HTERT RPE-1 (cell line): ENCODE measurements around the gene ITPA.

Experiments
- in situ Hi-C: fragments of 300-500 bp; cut with MboI; formaldehyde crosslinking; loops from 4 replicates; pipeline ENCODE4 v1.14.3; 2020; ENCODE audit warnings: low sequenced_read_pairs

Gene ITPA

DNA sequence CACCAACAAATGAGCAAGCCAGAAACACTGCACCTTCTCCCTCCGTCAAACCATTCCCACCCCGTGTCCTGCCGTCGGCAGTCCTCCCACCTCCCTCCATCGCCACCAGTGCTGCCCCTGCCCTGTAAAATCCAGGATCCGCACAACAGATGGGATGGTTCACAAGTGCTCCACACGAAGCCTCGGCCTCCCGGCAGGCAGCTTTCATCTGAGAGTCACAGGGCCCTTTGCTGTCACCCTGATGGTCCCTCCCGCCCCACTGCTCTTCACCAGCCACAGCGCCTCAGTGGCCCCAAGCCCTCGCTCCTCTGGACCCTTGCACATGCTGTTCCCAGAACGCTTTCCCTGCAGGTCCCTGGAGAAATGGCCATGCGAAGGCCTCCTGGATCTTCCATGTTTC is 17.6 kb downstream of the ITPA start:
- in situ Hi-C loops = no loop called here

GRCh38 chr20:3227506-3227905 is 18.2 kb downstream of the ITPA start:
- in situ Hi-C loops = no loop called here

DNA sequence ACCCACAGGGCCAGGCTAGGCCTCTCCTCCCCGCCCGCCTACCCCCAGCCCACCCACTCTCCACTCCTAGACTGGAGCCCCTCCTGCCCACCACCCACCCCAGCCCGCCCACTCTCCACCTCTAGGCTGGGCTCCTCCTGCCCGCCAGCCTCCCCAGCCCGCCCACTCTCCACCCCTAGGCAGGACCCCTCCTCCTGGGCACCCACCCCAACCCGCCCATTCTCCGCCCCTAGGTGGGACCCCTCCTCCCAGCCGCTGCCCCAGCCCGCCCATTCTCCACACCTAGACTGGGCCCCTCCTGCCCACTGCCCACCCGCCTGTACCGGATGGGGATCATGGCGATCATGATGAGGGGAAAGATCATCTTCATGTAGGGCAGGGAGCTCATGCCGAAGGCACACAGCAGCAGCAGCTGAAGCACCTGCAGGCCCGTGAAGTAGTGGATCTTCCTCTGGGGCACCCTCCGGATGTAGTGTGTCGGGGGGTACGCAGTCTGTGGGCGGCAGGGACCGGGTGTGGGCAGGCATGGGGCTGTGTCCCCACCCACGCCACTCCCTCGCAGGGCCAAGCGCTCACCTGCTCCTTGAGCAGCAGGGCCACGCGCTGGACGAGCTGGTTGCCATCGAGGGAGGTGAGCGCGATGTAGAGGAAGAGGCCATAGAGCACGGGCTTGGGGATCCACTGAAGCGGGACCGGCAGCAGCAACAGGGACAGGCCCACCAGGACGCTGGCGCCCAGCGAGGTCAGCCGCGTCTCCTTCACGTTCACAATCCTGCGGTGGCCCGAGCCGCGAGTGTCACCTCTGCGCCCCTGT is 18.8 kb downstream of the ITPA start:
- in situ Hi-C loops = no loop called here

- in situ Hi-C loops = no loop called here
These were observed 19.4 kb downstream of the ITPA start for GRCh38 chr20:3228750-3229032.

DNA sequence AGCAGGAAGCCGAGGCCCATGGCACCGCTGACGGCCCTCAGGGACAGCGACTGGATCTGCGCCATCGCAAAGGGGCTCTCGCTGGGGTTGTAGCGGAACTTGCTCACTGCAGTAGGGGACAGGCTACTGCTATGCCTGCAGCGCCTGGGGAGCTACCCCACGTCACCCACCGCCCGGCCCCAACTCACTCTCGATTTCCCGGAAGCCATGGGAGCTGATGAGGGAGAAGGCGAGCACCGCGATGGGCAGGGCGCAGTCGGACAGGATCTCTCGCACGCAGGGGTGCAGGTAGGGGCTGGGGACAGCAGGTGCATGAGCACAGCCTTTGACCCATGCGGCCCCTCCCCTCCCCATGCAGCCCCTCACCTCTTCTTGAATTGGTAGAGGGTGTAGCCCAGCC is 19.9 kb downstream of the ITPA start:
- in situ Hi-C loops = no loop called here

GRCh38 chr20:3229798-3230197 is 20.5 kb downstream of the ITPA start:
- in situ Hi-C loops = no loop called here

DNA sequence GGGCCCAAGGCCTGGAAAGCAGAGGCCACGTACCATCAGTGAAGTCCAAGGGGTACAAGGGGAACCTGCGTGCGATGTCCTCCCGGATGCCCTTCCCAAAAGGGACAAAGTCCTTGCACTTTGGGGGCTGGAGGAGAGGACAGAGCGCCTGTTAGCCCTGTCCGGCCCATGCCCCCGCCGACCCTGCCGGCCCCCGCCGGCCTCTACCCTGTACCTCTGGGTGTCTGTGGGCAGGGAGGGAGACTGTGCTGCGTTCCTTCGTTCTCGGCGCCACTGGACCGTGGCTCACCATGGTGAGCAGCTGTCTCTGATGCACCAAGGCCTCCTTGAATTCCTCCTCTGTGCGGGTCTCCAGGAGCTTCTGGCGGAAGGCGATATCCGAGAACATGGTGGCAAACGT is 21.8 kb downstream of the ITPA start:
- in situ Hi-C loops = no loop called here

DNA sequence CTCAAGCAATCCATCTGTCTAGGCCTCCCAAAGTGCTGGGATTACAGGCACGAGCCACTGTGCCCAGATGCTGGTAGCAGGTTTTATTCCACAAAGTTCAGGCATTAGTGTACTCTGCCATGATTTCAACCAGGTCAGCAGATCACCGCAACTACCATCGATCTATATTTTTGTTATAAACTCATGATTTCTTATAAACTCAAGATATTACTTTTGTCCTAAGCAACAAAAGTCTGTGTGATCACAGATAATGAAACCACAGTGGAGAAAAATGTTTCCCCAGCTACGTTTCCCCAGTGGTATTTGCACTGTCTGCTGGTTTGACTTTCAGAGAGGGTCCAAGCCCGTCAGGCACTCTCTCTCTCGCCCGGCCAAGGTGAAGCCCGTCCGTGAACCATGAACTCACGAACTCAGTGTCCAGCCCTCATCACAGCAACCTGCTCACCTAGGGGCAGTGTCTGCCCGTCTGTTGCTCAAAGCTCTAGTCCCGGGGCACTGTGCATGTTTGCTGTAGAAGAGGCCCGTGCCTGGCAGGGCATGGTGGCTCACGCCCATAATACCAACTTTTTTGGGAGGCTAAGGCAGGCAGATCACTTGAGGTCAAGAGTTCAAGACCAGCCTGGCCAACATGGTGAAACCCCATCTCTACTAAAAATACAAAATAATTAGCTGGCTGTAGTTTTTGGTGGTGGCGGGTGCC is 22.7 kb downstream of the ITPA start:
- in situ Hi-C loops = no loop called here

DNA sequence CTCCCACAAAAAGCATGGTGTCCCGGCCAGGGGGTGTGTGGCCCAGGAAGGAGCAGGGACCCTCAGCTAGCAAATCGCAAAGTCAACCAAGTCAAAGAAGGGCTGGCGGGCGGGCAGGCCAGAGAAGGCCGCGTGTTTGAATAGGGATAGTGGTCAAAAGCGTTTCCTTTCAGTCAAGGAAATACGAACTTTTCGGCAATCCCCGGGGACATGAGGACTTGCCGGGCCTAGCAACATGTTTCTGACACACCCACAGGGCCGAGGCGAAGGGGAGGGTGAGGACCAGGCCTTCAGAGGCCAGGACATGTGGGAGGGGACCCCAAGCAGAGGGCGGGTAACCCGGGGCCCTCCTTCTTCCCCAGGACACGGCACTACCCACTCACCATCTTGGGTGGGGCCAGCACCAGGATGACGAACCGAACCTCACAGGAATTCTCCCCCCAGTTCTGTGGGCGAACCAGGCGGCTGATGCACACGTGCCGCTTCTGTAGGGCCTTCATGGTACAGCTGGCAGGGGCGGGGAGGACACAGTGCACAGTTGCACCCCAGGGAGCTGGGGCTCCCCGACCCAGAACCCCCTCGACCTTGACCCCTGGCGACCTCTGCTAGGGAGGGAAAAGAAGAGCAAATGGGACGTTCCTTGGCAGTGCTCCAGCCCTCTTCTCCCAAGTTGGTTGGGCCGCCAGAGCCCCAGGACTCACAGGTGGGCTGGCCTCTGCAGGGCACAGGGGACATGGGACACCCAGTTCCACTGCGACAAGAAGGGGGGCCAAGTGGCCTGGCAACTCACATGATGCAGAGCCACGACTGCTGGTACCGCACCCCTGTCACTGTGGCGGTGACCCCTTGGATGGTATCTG is 24.1 kb downstream of the ITPA start:
- in situ Hi-C loops = no loop called here

DNA sequence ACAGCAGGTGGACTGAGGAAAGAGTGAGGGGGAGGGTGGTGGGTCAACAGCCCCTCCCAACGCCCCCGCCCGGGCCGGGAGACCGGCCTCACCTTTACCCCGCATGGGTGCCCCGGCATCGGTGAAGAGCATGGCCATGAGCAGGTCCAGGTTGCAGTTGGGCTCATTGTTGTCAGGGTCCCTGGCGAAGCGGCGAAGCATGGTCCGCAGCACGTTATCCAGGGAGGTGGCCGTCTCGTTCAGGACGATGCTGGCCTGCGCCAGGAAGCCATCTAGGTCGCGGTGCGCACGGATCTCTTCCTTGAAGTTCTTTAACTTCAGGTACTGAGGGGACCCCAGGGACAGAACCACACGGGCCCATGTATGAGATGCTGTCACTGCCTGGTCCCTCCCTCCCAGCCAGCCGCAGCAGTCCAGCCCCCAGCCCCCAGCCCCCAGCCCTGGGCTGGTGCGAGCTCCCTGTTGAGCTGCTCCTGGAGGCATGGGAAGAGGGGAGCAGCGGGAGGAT is 24.7 kb downstream of the ITPA start:
- in situ Hi-C loops = no loop called here

DNA sequence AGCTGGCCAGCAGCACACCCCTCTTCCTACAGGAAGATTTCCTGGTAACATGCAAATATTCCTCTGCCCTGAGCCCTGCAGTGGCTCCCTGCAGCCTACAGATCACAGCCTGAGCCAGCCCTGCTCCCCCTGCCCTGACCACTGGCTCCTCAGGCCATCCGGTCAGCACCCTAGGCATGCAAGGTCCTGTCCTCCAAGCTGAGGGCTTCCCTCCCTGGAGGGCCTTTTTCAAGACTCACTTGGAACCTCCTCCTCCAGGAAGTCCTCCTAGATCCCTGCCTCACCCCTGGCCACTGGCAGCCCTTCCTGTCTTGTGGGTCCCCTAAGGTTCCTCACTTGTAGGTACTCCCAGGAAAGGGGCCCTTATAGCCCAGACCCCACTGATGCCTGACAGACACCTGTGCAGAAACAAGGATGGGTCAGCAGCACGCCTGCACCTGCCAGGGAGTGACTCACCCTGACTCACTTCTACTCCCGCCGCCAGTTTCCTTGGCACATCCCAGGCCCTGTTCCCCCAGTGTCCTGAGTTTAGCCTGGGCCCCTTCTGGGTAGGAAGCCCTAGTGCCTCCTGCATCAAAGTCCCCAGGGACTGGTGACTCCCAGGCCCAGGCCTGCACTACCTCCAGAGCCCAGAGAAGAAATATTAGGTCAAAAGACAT is 26.5 kb downstream of the ITPA start:
- in situ Hi-C loops = no loop called here

- in situ Hi-C loops = no loop called here
These were observed 28.0 kb downstream of the ITPA start for GRCh38 chr20:3237011-3237957.

GRCh38 chr20:3237958-3238615 is 28.8 kb downstream of the ITPA start:
- in situ Hi-C loops = no loop called here

DNA sequence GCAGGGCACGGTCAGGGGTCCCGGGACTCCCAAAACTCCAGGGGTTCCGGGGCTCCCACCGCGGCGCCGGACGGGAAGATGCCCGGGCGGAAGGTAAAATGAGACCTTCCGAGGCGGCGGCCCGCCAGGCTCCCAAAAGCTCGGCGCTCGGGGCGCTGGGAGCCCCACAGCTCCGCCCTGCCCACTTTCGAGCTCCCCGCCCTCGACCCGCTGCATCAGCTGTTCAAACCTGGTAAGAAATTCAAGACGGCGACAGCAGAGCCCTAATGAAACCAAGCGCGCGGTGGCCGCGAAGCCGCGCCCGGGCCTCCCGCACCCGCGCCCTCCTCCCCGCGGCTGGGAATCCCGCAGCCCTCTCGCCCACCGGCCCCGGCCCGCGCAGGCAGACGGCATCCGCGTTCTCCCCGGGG is 29.3 kb downstream of the ITPA start:
- in situ Hi-C loops = no loop called here

DNA sequence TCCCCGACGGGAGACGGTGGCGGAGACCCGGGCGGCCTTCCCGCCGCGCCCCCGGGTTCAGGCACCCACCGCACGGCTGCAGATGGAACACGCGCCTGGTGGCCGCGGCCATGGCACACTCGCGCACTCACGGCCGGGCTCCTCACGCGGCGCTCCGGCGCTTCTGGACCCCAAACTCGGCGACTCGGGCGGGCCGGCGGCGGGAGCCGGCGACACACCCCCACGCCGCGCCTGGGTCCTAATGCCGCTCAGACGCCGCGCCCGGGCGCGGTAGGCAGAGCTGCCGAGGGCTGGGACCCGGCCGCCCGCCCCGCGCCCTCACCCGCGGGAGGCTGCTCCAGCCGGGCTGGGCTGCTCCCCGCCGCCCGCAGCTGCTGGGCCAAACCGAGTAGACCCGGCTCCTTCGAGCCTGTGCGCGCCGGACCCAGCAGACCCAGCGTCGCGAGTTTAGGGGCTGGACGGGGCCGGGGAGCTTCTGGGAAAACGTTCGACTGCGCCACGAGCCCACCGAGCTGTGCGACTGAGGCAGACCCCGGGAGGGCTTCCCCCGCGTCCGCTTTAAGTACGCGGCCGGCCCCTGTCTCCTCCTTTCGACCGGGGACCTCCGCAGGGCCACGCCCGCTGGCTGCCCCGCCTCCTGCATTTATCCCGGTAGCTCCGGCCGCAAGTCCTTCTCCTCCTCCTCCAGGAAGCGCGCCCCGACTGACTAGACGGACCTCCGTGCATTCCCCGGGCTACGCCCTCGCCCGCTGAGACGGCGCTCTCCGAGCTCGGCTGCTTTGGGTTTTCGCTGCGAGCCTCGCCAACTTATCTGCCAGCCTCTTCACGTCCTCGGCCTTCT is 29.9 kb downstream of the ITPA start, which contains the start of gene SLC4A11:
TSS of gene SLC4A11 (minus strand) at position 165 of the 841 bp plus-strand sequence. CDS start at position 112, 53 bp downstream.
- in situ Hi-C loops = no loop called here

- in situ Hi-C loops = no loop called here
These were observed 30.8 kb downstream of the ITPA start for GRCh38 chr20:3239867-3240775.

DNA sequence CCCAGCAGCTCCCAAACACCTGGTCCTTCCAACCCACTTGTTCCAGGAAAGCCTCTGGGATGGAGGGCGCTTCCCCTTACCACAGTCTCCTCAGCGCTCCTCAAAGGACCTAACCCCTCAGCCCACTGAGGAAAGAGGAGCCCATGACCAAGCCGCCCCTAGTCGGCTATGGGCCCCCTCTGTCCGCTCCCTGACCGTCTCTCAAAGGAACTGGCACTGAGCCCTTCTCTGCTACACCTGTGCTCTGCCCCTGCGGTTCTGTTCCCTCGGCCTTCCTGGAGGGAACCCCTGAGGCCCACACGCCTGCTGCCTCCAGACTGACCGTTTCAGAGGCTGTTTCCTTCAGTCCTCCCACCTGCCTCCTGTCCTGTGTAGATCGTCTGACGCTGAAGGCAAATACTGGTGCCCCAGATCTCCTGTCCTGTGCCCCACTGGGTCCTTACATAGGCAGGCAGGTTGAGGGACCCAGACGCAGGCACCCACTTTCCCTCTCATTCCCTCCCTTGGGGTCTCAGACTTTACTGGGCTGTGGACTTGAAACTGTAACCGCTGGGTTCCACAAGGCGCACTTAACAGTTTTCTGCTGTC is 31.6 kb downstream of the ITPA start:
- in situ Hi-C loops = no loop called here
